Measurements from ENCODE around the gene POLR1A. TPM values are rescaled to one million over a fixed set of nuclear protein-coding genes. Genes with fewer than 3 reads are reported as not detected.
A peak's percentile ranks its signal among the peaks of the same experiment; 100 is the strongest.

Gene POLR1A
- total RNA-seq, 1 experiment from 2014 or later = 62.6 TPM

DNA sequence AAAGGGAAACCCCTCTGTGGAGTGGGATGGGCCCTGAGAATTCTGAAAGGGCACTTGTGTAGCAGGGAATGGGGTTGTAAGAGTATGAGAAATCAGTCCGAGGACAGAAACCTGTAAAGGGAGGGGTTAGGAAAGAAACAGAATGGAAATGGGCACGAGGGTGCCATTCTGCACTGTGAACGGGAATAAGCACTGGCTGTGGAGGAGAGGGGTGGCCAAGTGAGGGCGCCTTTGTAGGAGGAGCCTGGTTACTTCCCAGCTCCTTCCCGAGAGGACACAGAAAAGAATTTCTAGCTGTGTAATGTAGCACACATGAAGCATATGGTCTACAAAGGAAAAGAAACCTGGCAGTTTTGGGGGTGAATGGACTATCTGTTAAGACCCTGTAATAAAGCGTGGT lies 53.4 kb downstream of the POLR1A start:
- Histone ChIP-seq H3K27me3 (ENCODE audit: control insufficient read depth, insufficient read depth, low read length) (no peaks in the 10 kb centered on the region), H3K9me3 (ENCODE audit: control insufficient read depth, insufficient read depth, low read depth, low read length) (no peaks in the 10 kb centered on the region), H3K4me3 (ENCODE audit: low read depth in 2 of 2, low read length in 2 of 2) (no peak overlapping the region), H3K27ac (ENCODE audit: low read length) (no peak overlapping the region), H3K36me3 (ENCODE audit: control insufficient read depth, insufficient read depth, low read length) (peaks cover 22% of the 10 kb centered on the region), H3K4me1 (ENCODE audit: control insufficient read depth, insufficient read depth, low read length) (no peaks in the 10 kb centered on the region)
- POLR2A ChIA-PET = no interaction called here
- CTCF ChIA-PET = no interaction called here
- TF ChIP-seq TCF7L2 (IDR thresholded peaks at IDR 0.05; ENCODE audit: low read depth, low read length) (no peak), SIN3A (IDR thresholded peaks at IDR 0.05; ENCODE audit: borderline replicate concordance, insufficient read depth, low read depth, low read length) (no peak), POLR2AphosphoS5 (IDR thresholded peaks at IDR 0.05; ENCODE audit: low read depth, low read length) (no peak)
- TF ChIP-seq, protein P1, sequence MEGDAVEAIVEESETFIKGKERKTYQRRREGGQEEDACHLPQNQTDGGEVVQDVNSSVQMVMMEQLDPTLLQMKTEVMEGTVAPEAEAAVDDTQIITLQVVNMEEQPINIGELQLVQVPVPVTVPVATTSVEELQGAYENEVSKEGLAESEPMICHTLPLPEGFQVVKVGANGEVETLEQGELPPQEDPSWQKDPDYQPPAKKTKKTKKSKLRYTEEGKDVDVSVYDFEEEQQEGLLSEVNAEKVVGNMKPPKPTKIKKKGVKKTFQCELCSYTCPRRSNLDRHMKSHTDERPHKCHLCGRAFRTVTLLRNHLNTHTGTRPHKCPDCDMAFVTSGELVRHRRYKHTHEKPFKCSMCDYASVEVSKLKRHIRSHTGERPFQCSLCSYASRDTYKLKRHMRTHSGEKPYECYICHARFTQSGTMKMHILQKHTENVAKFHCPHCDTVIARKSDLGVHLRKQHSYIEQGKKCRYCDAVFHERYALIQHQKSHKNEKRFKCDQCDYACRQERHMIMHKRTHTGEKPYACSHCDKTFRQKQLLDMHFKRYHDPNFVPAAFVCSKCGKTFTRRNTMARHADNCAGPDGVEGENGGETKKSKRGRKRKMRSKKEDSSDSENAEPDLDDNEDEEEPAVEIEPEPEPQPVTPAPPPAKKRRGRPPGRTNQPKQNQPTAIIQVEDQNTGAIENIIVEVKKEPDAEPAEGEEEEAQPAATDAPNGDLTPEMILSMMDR (IDR thresholded peaks at IDR 0.05) = no peak
- in situ Hi-C loops (cut with HindIII; ENCODE audit: low pct_unique_long_range_greater_than_20kb, low sequenced_read_pairs) (no loop called here), intact Hi-C loops (cut with micrococcal nuclease; ENCODE audit: unreplicated experiment) (no loop called here)
- ATAC-seq (no peak), DNase-seq (ENCODE audit: low read depth, low spot score) (no peak)
- no TSS peak for BruUV-seq (replicated peaks)

DNA sequence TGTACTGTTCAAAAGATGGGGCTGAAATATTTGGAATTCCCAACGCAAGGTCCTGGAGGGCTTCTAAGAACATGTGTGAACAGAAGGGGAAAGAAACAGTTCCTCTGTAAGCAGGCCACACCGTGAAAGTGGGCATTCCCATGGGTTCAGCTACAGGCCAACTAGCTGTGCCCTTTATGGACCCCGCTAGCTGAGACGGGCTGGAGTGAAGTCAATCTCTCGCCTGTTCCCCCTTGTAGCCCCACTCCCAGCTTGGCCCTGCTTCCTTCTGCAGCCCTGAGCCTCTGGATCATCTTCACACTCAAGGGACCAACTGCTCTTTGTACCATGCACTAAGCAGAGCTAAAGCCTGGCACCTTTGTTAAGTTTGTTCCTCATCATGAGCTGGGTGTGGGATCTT lies 55.4 kb downstream of the POLR1A start:
- intact Hi-C loops (cut with micrococcal nuclease; ENCODE audit: unreplicated experiment) = no loop called here
- H3K4me3 ChIP-seq (ENCODE audit: low read depth in 2 of 2, low read length in 2 of 2) = no peak overlapping the region
- no peak for ATAC-seq
- H3K27ac ChIP-seq (ENCODE audit: low read length) = no peak overlapping the region
- no peaks in the 10 kb centered on the region for H3K27me3 ChIP-seq (ENCODE audit: control insufficient read depth, insufficient read depth, low read length)
- in situ Hi-C loops (cut with HindIII; ENCODE audit: low pct_unique_long_range_greater_than_20kb, low sequenced_read_pairs) = no loop called here
- H3K9me3 ChIP-seq (ENCODE audit: control insufficient read depth, insufficient read depth, low read depth, low read length) = no peaks in the 10 kb centered on the region
- no peak for DNase-seq (ENCODE audit: low read depth, low spot score)
- TF ChIP-seq, protein P1 (IDR thresholded peaks at IDR 0.05) = no peak
- TF ChIP-seq TCF7L2 (IDR thresholded peaks at IDR 0.05; ENCODE audit: low read depth, low read length) (no peak), SIN3A (IDR thresholded peaks at IDR 0.05; ENCODE audit: borderline replicate concordance, insufficient read depth, low read depth, low read length) (no peak), POLR2AphosphoS5 (IDR thresholded peaks at IDR 0.05; ENCODE audit: low read depth, low read length) (no peak)
- TF ChIP-seq, protein P2, sequence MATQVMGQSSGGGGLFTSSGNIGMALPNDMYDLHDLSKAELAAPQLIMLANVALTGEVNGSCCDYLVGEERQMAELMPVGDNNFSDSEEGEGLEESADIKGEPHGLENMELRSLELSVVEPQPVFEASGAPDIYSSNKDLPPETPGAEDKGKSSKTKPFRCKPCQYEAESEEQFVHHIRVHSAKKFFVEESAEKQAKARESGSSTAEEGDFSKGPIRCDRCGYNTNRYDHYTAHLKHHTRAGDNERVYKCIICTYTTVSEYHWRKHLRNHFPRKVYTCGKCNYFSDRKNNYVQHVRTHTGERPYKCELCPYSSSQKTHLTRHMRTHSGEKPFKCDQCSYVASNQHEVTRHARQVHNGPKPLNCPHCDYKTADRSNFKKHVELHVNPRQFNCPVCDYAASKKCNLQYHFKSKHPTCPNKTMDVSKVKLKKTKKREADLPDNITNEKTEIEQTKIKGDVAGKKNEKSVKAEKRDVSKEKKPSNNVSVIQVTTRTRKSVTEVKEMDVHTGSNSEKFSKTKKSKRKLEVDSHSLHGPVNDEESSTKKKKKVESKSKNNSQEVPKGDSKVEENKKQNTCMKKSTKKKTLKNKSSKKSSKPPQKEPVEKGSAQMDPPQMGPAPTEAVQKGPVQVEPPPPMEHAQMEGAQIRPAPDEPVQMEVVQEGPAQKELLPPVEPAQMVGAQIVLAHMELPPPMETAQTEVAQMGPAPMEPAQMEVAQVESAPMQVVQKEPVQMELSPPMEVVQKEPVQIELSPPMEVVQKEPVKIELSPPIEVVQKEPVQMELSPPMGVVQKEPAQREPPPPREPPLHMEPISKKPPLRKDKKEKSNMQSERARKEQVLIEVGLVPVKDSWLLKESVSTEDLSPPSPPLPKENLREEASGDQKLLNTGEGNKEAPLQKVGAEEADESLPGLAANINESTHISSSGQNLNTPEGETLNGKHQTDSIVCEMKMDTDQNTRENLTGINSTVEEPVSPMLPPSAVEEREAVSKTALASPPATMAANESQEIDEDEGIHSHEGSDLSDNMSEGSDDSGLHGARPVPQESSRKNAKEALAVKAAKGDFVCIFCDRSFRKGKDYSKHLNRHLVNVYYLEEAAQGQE (IDR thresholded peaks at IDR 0.05; ENCODE audit: insufficient read depth in 1 of 2, low read depth in 2 of 2, low read length in 1 of 2) = no peak
- POLR2A ChIA-PET = no interaction called here
- CTCF ChIA-PET = no interaction called here
- H3K36me3 ChIP-seq (ENCODE audit: control insufficient read depth, insufficient read depth, low read length) = peaks cover 32% of the 10 kb centered on the region
- BruUV-seq (replicated peaks) = TSS peak; percentile 25
- H3K4me1 ChIP-seq (ENCODE audit: control insufficient read depth, insufficient read depth, low read length) = no peaks in the 10 kb centered on the region

Data from Panc1 (cell line).